Neuronal stem cell (in vitro differentiated cells): ENCODE data around the gene SEMA7A.

Experiments used
- DNase-seq: peaks from one replicate; pipeline ENCODE4 v3.0.0-alpha.2; 2013; ENCODE audit warnings: low spot score
- H2AFZ ChIP-seq: one replicate; pipeline ENCODE4 v1.6.1; 2013; ENCODE audit warnings: mild to moderate bottlenecking, low read length, inconsistent platforms
- H2AK5ac ChIP-seq: 2 replicates; pipeline ENCODE4 v1.6.1; 2013; ENCODE audit warnings: low read depth, mild to moderate bottlenecking, inconsistent platforms, low read length, moderate library complexity, mixed read lengths
- H2BK120ac ChIP-seq: 2 replicates; pipeline ENCODE4 v1.6.1; 2013; ENCODE audit warnings: low read depth, mild to moderate bottlenecking, inconsistent platforms, low read length, moderate library complexity, mixed read lengths
- H2BK12ac ChIP-seq: one replicate; pipeline ENCODE4 v1.6.1; 2013; ENCODE audit warnings: low read length, inconsistent platforms
- H2BK15ac ChIP-seq: 2 replicates; pipeline ENCODE4 v1.6.1; 2013; ENCODE audit warnings: mild to moderate bottlenecking, low read length, inconsistent platforms, mixed read lengths
- H2BK5ac ChIP-seq: one replicate; pipeline ENCODE4 v1.6.1; 2013; ENCODE audit warnings: inconsistent platforms, mild to moderate bottlenecking, low read length, moderate library complexity
- H3K14ac ChIP-seq: one replicate; pipeline ENCODE4 v1.6.1; 2013; ENCODE audit warnings: low read length, inconsistent platforms
- H3K18ac ChIP-seq: 2 replicates; pipeline ENCODE4 v1.6.1; 2013; ENCODE audit warnings: low read length, inconsistent platforms
- H3K23ac ChIP-seq: 2 replicates; pipeline ENCODE4 v1.6.1; 2013; ENCODE audit warnings: low read depth, mild to moderate bottlenecking, mixed read lengths, low read length, inconsistent platforms; ENCODE audit not compliant: poor library complexity
- H3K27ac ChIP-seq: replicated peaks from 3 replicates; pipeline ENCODE4 v1.5.1; 2013; ENCODE audit warnings: low read length, inconsistent platforms
- H3K27me3 ChIP-seq, 3 experiments: 2 replicates each; pipeline ENCODE4 v1.6.1; 2013; ENCODE audit warnings: low read length in 3 of 3, mild to moderate bottlenecking in 2 of 3, inconsistent platforms in 1 of 3, low read depth in 1 of 3, mixed read lengths in 1 of 3, moderate library complexity in 1 of 3; ENCODE audit not compliant: control insufficient read depth in 3 of 3, insufficient read depth in 3 of 3
- H3K36me3 ChIP-seq, 2 donors: replicated peaks in 1 of 2; 2 replicates each; pipeline ENCODE4 v1.6.1; 2013; ENCODE audit warnings: low read length in 2 of 2; ENCODE audit not compliant: control insufficient read depth in 2 of 2, insufficient read depth in 2 of 2
- H3K4ac ChIP-seq: 2 replicates; pipeline ENCODE4 v1.6.1; 2013; ENCODE audit warnings: inconsistent platforms, mild to moderate bottlenecking, low read length, moderate library complexity
- H3K4me1 ChIP-seq, 2 donors: 1 replicate in 1 of 2; 2 replicates in 1 of 2; pipeline ENCODE4 v1.6.1; 2013; ENCODE audit warnings: low read length in 2 of 2, low read depth in 1 of 2; ENCODE audit not compliant: control insufficient read depth in 2 of 2, insufficient read depth in 1 of 2
- H3K4me2 ChIP-seq: one replicate; pipeline ENCODE4 v1.6.1; 2013; ENCODE audit warnings: mild to moderate bottlenecking, low read length, inconsistent platforms; ENCODE audit not compliant: insufficient read depth, poor library complexity, severe bottlenecking
- H3K4me3 ChIP-seq, 2 donors: 2 replicates each; pipeline ENCODE4 v1.5.1; 2013; ENCODE audit warnings: low read length in 2 of 2, mild to moderate bottlenecking in 2 of 2, inconsistent platforms in 1 of 2, moderate library complexity in 1 of 2
- H3K79me1 ChIP-seq: one replicate; pipeline ENCODE4 v1.6.1; 2013; ENCODE audit warnings: low read depth, mild to moderate bottlenecking, inconsistent platforms, low read length, moderate library complexity
- H3K9ac ChIP-seq: one replicate; pipeline ENCODE4 v1.6.1; 2013; ENCODE audit warnings: mild to moderate bottlenecking, low read depth, low read length, inconsistent platforms; ENCODE audit not compliant: poor library complexity
- H3K9me3 ChIP-seq, 2 donors: replicated peaks in 1 of 2; 2 replicates each; pipeline versions ENCODE3 to v1.6.1; 2013; ENCODE audit warnings: low read length in 2 of 2, mild to moderate bottlenecking in 2 of 2, inconsistent platforms in 1 of 2, low read depth in 1 of 2, mixed read lengths in 1 of 2, moderate library complexity in 1 of 2; ENCODE audit not compliant: control insufficient read depth in 2 of 2, insufficient read depth in 1 of 2
- H4K8ac ChIP-seq: one replicate; pipeline ENCODE4 v1.6.1; 2013; ENCODE audit warnings: low read depth, mild to moderate bottlenecking, inconsistent platforms, low read length, moderate library complexity
- H4K91ac ChIP-seq: one replicate; pipeline ENCODE4 v1.6.1; 2013; ENCODE audit warnings: low read length, low read depth, mild to moderate bottlenecking, inconsistent platforms; ENCODE audit not compliant: poor library complexity
- WGBS, 2 donors: extraction: QIAGEN DNeasy Blood & Tissue Kit; methylation state at CpG; one replicate each; pipeline ENCODE4 v1.1.7; 2013; ENCODE audit warnings: missing lambda C conversion rate in 2 of 2, mixed read lengths in 1 of 2; ENCODE audit not compliant: insufficient read length in 2 of 2, insufficient replicate concordance in 1 of 2; ENCODE audit errors: extremely low coverage in 2 of 2; 5-methylcytosine and 5-hydroxymethylcytosine counted together

SEMA7A gene

DNA sequence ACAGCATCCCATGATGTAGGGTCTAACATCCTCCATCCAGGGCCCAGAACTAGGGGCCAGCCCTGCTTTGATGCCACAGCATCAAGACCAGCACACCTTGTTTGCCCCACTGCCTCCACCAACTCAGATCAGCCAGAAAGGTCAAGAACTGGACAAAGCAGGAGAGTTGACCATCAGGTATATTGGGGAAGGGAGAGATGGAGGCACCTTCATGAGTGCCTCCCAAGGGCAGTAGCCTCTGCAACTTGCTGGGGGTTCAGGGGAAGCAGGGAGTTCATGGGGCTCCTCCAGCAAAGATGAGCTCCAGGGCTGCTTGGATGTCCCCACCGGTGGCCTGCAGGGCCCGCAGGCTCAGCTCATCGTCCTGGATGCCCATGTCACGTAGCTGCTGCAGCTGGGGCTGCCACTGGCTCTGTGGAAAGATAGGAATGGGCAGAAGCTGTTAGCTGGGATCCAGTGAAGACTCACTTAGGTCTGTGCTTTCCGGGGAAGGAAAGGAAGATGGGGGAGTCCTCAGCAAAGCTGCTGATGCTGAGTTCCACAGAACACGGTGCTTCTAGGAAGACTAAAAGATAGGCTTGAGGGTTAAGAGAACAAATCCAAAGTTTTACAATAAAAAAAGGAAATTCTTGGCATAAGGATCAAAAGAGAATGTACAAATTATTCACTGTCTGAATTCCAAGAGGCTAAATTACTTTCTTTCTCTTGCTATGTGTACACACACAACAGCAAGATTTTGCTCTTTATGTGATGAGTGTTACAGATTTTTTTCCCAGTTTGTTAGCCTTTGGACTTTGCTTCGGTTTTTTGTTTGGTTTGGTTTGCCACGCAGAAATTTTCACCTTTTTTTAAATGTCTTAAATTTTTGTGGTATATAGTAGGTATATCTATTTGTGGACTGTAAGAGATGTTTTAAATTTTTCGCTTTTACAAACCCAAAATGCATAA lies 12.3 kb upstream of the SEMA7A start:
- peaks cover 0 to 5% (median 0%) of the 10 kb centered on the region in 3 experiments for H3K27me3 ChIP-seq
- no peak overlapping the region for H3K4ac ChIP-seq
- no peak overlapping the region for H2AK5ac ChIP-seq
- no peak overlapping the region for H4K91ac ChIP-seq
- no peaks in the 10 kb centered on the region for H3K9me3 ChIP-seq
- no peak overlapping the region for H2BK12ac ChIP-seq
- DNase-seq = no peak
- H3K14ac ChIP-seq = no peak overlapping the region
- H3K4me2 ChIP-seq = no peak overlapping the region
- no peak overlapping the region for H2BK120ac ChIP-seq
- no peaks in the 10 kb centered on the region for H3K79me1 ChIP-seq
- H3K9ac ChIP-seq = no peak overlapping the region
- H2BK5ac ChIP-seq = no peak overlapping the region
- no peak overlapping the region for H3K27ac ChIP-seq
- no peak overlapping the region for H4K8ac ChIP-seq
- no peak overlapping the region for H3K23ac ChIP-seq
- no CpG with 5 or more reads among the region's 9 CpGs for WGBS, 2 donors
- peaks cover 36 to 68% of the 10 kb centered on the region in 2 donors for H3K36me3 ChIP-seq
- H2BK15ac ChIP-seq = no peak overlapping the region
- peaks cover 0 to 13% of the 10 kb centered on the region in 2 donors for H3K4me1 ChIP-seq
- no peak overlapping the region for H2AFZ ChIP-seq
- no peak overlapping the region for H3K4me3 ChIP-seq
- no peak overlapping the region for H3K18ac ChIP-seq

DNA sequence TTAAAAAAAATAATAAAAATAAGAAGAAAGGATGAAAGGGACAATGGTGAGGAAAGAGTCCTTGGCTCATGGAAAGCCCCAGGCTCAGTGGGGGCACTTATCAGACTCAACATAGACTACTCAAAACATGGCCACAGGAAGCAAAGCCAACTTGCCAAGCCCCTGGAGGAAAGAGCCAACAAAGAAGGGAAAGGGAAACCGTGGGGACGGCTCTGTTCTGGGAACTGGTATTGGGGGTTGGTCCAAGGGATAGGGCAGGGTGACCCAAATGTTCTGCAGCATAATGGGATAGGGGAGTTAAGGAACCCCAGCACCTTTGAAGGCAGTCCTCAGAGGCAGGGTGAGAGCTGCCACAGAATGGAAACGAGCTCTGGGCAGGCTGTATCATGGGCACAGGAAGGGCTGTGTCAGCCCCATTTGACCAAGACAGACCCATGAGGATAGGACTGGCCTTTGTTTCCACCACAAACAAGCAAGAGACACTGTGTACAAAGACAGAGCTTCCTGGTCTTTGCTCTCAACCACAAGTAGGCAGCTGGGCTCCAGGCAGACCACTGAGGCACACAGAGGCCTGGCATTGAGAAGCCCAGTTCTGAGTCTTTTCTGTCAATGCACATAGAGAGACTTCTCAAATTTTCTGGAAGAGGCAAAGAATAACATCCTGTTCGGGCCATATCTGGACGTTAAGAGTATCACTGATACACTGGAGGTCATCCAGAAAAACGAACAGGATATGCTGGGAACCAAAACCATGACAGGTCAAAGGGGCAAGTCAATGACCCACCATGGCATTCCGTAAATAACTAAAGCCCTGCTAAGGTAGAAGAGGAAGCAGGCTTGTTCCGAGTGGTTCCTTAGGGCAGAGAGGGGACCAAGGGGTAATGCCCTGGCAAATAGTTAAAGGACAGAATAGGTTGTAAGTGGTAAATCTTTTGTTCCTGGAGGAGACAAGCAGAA lies 10.6 kb upstream of the SEMA7A start:
- H2AK5ac ChIP-seq = peak overlapping the region; percentile 8
- H3K14ac ChIP-seq = no peak overlapping the region
- no CpG with 5 or more reads among the region's 8 CpGs for WGBS, 2 donors
- no peak overlapping the region for H2BK5ac ChIP-seq
- no peak overlapping the region for H3K23ac ChIP-seq
- no peak overlapping the region for H4K8ac ChIP-seq
- peaks cover 0 to 13% of the 10 kb centered on the region in 2 donors for H3K4me1 ChIP-seq
- no peak overlapping the region for H3K4ac ChIP-seq
- H3K9me3 ChIP-seq = no peaks in the 10 kb centered on the region
- H3K36me3 ChIP-seq = peaks cover 21 to 51% of the 10 kb centered on the region in 2 donors
- H2AFZ ChIP-seq = no peak overlapping the region
- no peak overlapping the region for H2BK15ac ChIP-seq
- H4K91ac ChIP-seq = no peak overlapping the region
- H3K9ac ChIP-seq = no peak overlapping the region
- no peak overlapping the region for H3K18ac ChIP-seq
- no peaks in the 10 kb centered on the region for H3K79me1 ChIP-seq
- no peak overlapping the region for H3K4me3 ChIP-seq
- no peak overlapping the region for H3K4me2 ChIP-seq
- no peak overlapping the region for H3K27ac ChIP-seq
- no peak overlapping the region for H2BK120ac ChIP-seq
- no peak overlapping the region for H2BK12ac ChIP-seq
- H3K27me3 ChIP-seq = peaks cover 0 to 12% (median 0%) of the 10 kb centered on the region in 3 experiments
- no peak for DNase-seq

DNA sequence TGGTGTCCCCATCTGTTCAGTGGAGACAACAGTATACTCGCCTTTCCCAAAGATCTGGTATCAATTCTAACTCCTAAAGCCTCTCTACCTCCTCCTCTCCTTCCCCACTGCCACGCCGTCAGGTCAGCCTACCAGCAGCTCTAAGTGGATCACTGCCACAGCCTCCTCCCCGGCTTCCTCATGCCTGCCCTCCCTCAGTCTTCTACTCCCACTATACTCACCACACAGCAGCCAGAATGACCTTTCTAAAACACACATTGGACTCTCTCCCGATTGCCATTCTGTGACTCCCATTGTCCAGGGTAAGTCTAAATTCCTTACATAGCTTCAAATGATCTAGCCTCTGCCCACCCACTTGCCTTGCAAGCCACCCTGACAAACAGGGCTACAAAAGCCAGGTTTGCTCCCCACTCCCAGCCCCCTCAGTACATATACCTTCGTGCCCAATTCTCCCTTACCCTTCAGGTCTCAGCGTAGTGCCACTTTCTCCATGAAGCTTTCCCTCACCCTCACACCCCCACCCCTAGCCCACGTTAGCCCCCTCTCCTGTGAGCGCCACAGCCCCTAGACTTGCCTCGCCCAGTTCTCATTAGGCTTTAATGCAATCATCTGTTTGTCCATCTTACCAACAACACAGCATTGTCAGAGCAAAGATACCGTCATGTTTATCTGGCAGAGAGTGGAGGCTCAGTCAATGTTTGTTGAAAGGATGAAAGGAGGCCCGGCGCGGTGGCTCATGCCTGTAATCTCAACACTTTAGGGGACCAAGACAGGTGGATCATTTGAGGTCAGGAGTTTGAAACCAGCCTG lies 9.5 kb upstream of the SEMA7A start:
- H3K9ac ChIP-seq = peak overlapping the region; percentile 38
- H3K23ac ChIP-seq = no peak overlapping the region
- no peak overlapping the region for H3K27ac ChIP-seq
- no peak overlapping the region for H4K91ac ChIP-seq
- H3K36me3 ChIP-seq = peaks cover 11 to 40% of the 10 kb centered on the region in 2 donors
- H3K79me1 ChIP-seq = no peaks in the 10 kb centered on the region
- H2AK5ac ChIP-seq = peak overlapping the region; percentile 29
- peak overlapping the region; percentile 38 for H3K18ac ChIP-seq
- H4K8ac ChIP-seq = no peak overlapping the region
- no peak overlapping the region for H3K4me2 ChIP-seq
- no peak overlapping the region for H2BK120ac ChIP-seq
- H3K27me3 ChIP-seq = peaks cover 0 to 12% (median 0%) of the 10 kb centered on the region in 3 experiments
- WGBS, 2 donors = no CpG with 5 or more reads among the region's 14 CpGs
- H2BK15ac ChIP-seq = no peak overlapping the region
- H3K14ac ChIP-seq = no peak overlapping the region
- H3K4me1 ChIP-seq = peaks cover 0 to 13% of the 10 kb centered on the region in 2 donors
- H3K4ac ChIP-seq = no peak overlapping the region
- no peak overlapping the region for H3K4me3 ChIP-seq
- no peaks in the 10 kb centered on the region for H3K9me3 ChIP-seq
- H2AFZ ChIP-seq = no peak overlapping the region
- H2BK12ac ChIP-seq = no peak overlapping the region
- no peak for DNase-seq
- H2BK5ac ChIP-seq = no peak overlapping the region
